RWPE2 (cell line): ENCODE results near the gene ACSM5.
"Not testable (repeated sequence)": the region's sequence is repeated elsewhere in the genome, so short reads cannot be mapped to it uniquely, and the experiment has no call there.

Experiments used
- ATAC-seq: fragments of 200-7000 bp; cut with Tn5 transposase; 3 replicates; pipeline ENCODE4 v1.9.1; 2021; ENCODE audit warnings: low read depth
- DNase-seq: peaks from one replicate; pipeline ENCODE4 v3.0.0-alpha.2; 2020; ENCODE audit warnings: low spot score
- H3K27ac ChIP-seq: fragments of 450-650 bp; 2 replicates; pipeline ENCODE4 v1.5.1; 2017; ENCODE audit warnings: mild to moderate bottlenecking; ENCODE audit not compliant: poor library complexity, severe bottlenecking
- H3K27me3 ChIP-seq: fragments of 250-450 bp; sonication (Bioruptor Pico); 2 replicates; pipeline ENCODE4 v1.5.1; 2021; ENCODE audit warnings: mild to moderate bottlenecking, moderate library complexity; ENCODE audit not compliant: insufficient read depth, poor library complexity, severe bottlenecking
- H3K36me3 ChIP-seq: fragments of 250-450 bp; sonication (Bioruptor Pico); 2 replicates; pipeline ENCODE4 v1.5.1; 2020; ENCODE audit warnings: low read depth, mild to moderate bottlenecking, moderate library complexity
- H3K4me1 ChIP-seq: fragments of 250-450 bp; sonication (Bioruptor Pico); 2 replicates; pipeline ENCODE4 v1.5.1; 2021; ENCODE audit warnings: mild to moderate bottlenecking, moderate library complexity; ENCODE audit not compliant: insufficient read depth, poor library complexity, severe bottlenecking
- H3K4me3 ChIP-seq: fragments of 250-450 bp; sonication (Bioruptor Pico); 2 replicates; pipeline ENCODE4 v1.5.1; 2021; ENCODE audit warnings: mild to moderate bottlenecking, moderate library complexity; ENCODE audit not compliant: severe bottlenecking
- H3K9me3 ChIP-seq: fragments of 250-450 bp; sonication (Bioruptor Pico); 2 replicates; pipeline ENCODE4 v1.5.1; 2021; ENCODE audit warnings: mild to moderate bottlenecking, moderate library complexity; ENCODE audit not compliant: severe bottlenecking
- CTCF ChIP-seq: fragments of 450-650 bp; IDR thresholded peaks from one replicate; pipeline ENCODE4 v1.5.1; 2017; ENCODE audit warnings: mild to moderate bottlenecking, moderate library complexity; ENCODE audit not compliant: poor library complexity, severe bottlenecking

The ACSM5 gene

GRCh38 chr16:20402651-20403050, 6.7 kb upstream of the ACSM5 start:
- no peak for TF ChIP-seq CTCF
- Histone ChIP-seq H3K9me3 (no peaks in the 10 kb centered on the region), H3K4me1 (no peaks in the 10 kb centered on the region), H3K36me3 (no peaks in the 10 kb centered on the region), H3K27me3 (no peaks in the 10 kb centered on the region), H3K4me3 (no peak overlapping the region), H3K27ac (no peak overlapping the region)
- DNase-seq: no peak
- no peak for ATAC-seq

- no peak for TF ChIP-seq CTCF
- no peak for DNase-seq
- H3K9me3 ChIP-seq: no peaks in the 10 kb centered on the region
- no peak within 1 kb of the TSS for H3K4me3 ChIP-seq
- H3K27ac ChIP-seq: no peak within 1 kb of the TSS
- H3K36me3 ChIP-seq: no peaks in the 10 kb centered on the region
- H3K27me3 ChIP-seq: no peaks in the 10 kb centered on the region
- no peaks in the 10 kb centered on the region for H3K4me1 ChIP-seq
- ATAC-seq: no peak
Observed at GRCh38 chr16:20404637-20405036, 4.7 kb upstream of the ACSM5 start, which contains the start of gene PDILT. Gene PDILT, minus strand, starts transcription at chr16:20404737. Its CDS starts 5,437 bp downstream, at chr16:20399300.

- ATAC-seq: no peak
- no peaks in the 10 kb centered on the region for H3K36me3 ChIP-seq
- H3K27me3 ChIP-seq: no peaks in the 10 kb centered on the region
- DNase-seq: no peak
- H3K4me1 ChIP-seq: no peaks in the 10 kb centered on the region
- TF ChIP-seq CTCF: no peak
- H3K27ac ChIP-seq: no peak overlapping the region
- H3K9me3 ChIP-seq: no peaks in the 10 kb centered on the region
- no peak overlapping the region for H3K4me3 ChIP-seq
Observed at GRCh38 chr16:20410121-20410723, 888 bp downstream of the ACSM5 start.

- DNase-seq (no peak), ATAC-seq (no peak)
- TF ChIP-seq CTCF: no peak
- no peak overlapping the region for H3K4me3 ChIP-seq
- no peaks in the 10 kb centered on the region for H3K27me3 ChIP-seq
- H3K27ac ChIP-seq: no peak overlapping the region
- no peaks in the 10 kb centered on the region for H3K36me3 ChIP-seq
- H3K9me3 ChIP-seq: no peaks in the 10 kb centered on the region
- no peaks in the 10 kb centered on the region for H3K4me1 ChIP-seq
Observed at GRCh38 chr16:20411055-20411454, 1.7 kb downstream of the ACSM5 start.

- H3K4me3 ChIP-seq: no peak overlapping the region
- H3K36me3 ChIP-seq: no peaks in the 10 kb centered on the region
- TF ChIP-seq CTCF: no peak
- no peaks in the 10 kb centered on the region for H3K9me3 ChIP-seq
- no peaks in the 10 kb centered on the region for H3K27me3 ChIP-seq
- H3K27ac ChIP-seq: no peak overlapping the region
- no peaks in the 10 kb centered on the region for H3K4me1 ChIP-seq
- ATAC-seq: peak; percentile 40; the same call in 1 of the 3 replicates
- no peak for DNase-seq
Observed at GRCh38 chr16:20415541-20415940, 6.2 kb downstream of the ACSM5 start.

- H3K36me3 ChIP-seq, H3K4me3 ChIP-seq, H3K4me1 ChIP-seq, H3K27ac ChIP-seq, H3K9me3 ChIP-seq, DNase-seq, ATAC-seq, H3K27me3 ChIP-seq: not testable (repeated sequence)
Observed at GRCh38 chr16:20419093-20419492, 9.8 kb downstream of the ACSM5 start.

GRCh38 chr16:20421748-20422147, 12.4 kb downstream of the ACSM5 start:
- not testable (repeated sequence) for H3K36me3 ChIP-seq, H3K27ac ChIP-seq, H3K27me3 ChIP-seq, H3K4me1 ChIP-seq, DNase-seq, ATAC-seq, H3K4me3 ChIP-seq, H3K9me3 ChIP-seq

- not testable (repeated sequence) for H3K36me3 ChIP-seq, H3K4me1 ChIP-seq, H3K9me3 ChIP-seq, H3K27me3 ChIP-seq, H3K4me3 ChIP-seq, ATAC-seq, H3K27ac ChIP-seq, DNase-seq
Observed at GRCh38 chr16:20423772-20424128, 14.4 kb downstream of the ACSM5 start.
